22Rv1 (cell line): ENCODE data around the gene SLC26A6.

Experiments
- ZFX ChIP-seq: fragments of 450-650 bp; IDR thresholded peaks from 2 replicates; pipeline ENCODE4 v1.6.1; 2017; ENCODE audit warnings: antibody characterized with exemption, borderline replicate concordance
- TF ChIP-seq, protein P1 (sequence below): fragments of 450-650 bp; IDR thresholded peaks from 2 replicates; pipeline ENCODE4 v1.5.1; 2017; ENCODE audit warnings: mild to moderate bottlenecking

DNA sequence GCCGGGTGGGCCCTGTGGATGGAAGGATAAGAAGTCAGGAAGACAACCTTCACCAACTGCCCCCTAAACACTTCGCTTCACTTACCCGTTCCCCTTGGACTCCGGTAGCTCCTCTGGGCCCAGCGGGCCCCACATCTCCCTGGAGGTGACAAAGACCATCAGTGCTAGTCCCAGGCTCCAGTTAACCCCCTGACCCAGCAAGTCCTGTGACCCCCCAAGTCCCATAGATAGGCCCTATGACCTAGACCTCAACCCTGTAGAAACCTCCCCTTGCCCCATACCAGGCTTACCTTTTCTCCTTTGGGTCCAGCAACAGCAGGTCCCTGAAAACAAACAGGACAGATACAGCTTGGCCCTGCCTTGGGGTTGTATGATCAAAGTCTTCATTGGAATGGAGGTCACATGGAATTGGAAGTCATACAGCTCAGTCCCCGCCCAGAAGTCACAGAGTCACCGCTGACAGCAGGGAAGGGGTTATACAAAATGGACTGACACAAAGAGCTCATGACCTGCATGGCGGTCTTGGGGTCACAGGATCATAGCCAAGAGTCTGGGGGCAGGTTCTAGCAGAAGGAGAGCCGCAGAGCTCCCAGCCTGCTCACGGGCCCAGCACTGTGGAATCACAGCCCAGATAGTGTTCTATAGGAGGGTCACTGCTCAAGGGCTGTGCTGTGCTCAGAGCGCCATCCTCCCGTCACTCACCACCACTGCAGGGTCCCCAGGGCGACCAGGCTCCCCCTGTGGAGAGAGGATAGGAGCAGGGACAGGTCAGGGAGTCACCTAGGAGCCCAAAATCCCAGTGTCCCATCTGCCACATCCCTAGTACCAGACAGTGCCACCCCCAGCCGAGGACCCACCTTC lies 53.4 kb downstream of the SLC26A6 start:
- TF ChIP-seq, protein P1, sequence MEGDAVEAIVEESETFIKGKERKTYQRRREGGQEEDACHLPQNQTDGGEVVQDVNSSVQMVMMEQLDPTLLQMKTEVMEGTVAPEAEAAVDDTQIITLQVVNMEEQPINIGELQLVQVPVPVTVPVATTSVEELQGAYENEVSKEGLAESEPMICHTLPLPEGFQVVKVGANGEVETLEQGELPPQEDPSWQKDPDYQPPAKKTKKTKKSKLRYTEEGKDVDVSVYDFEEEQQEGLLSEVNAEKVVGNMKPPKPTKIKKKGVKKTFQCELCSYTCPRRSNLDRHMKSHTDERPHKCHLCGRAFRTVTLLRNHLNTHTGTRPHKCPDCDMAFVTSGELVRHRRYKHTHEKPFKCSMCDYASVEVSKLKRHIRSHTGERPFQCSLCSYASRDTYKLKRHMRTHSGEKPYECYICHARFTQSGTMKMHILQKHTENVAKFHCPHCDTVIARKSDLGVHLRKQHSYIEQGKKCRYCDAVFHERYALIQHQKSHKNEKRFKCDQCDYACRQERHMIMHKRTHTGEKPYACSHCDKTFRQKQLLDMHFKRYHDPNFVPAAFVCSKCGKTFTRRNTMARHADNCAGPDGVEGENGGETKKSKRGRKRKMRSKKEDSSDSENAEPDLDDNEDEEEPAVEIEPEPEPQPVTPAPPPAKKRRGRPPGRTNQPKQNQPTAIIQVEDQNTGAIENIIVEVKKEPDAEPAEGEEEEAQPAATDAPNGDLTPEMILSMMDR, result no peak
- no peak for TF ChIP-seq ZFX
